Measurements from ENCODE around the gene FBF1.

- TF ChIP-seq CTCF (optimal IDR thresholded peaks at IDR 0.05 in 1 of 3, IDR thresholded peaks at IDR 0.05 in 1 of 3, conservative IDR thresholded peaks at IDR 0.05 in 1 of 3; ENCODE audit: extremely low read depth in 1 of 3, insufficient read depth in 2 of 3, low read length in 3 of 3), result no peak
- no peak for TF ChIP-seq EZH2 (IDR thresholded peaks at IDR 0.05; ENCODE audit: low read length)
These were observed 76.4 kb downstream of the FBF1 start for GRCh38 chr17:75864448-75864871.

Data from keratinocyte (primary cell).